IMR-90 (cell line): ENCODE measurements around the gene RHOT2. TPM values are rescaled to one million over a fixed set of nuclear protein-coding genes. Genes with fewer than 3 reads are reported as not detected.

ENCODE experiments used
- ATAC-seq: fragments of 200-7000 bp; cut with Tn5 transposase; 2 replicates; pipeline ENCODE4 v1.9.1; 2020; ENCODE audit warnings: low read depth, mild to moderate bottlenecking, moderate library complexity
- BruUV-seq: library from RNA; stranded (reverse); fragments of 400-500 nt; replicated peaks from 2 replicates; lab custom pipeline; 2021; lab: Mats Ljungman, UMichigan
- CTCF ChIA-PET: fragments of 300-600 bp; formaldehyde crosslinking; extraction: SDS; loops from one replicate; lab custom pipeline; 2021; ENCODE audit warnings: antibody characterized with exemption; lab: Yijun Ruan, JAX
- POLR2A ChIA-PET: fragments of 300-600 bp; sonication (Branson Sonifier 250); formaldehyde crosslinking; loops from one replicate; lab custom pipeline; 2022; ENCODE audit warnings: antibody characterized with exemption; ENCODE audit not compliant: unreplicated experiment; lab: Charles Lee
- DNase-seq: peaks from one replicate; pipeline ENCODE4 v3.0.0; 2013
- H2AFZ ChIP-seq: replicated peaks from 2 replicates; pipeline ENCODE3; 2013; ENCODE audit warnings: low read length, mild to moderate bottlenecking; ENCODE audit not compliant: poor library complexity
- H2AK5ac ChIP-seq: 2 replicates; pipeline ENCODE4 v1.6.1; 2013; ENCODE audit warnings: low read depth, low read length, inconsistent platforms
- H2AK9ac ChIP-seq: replicated peaks from 2 replicates; pipeline ENCODE3; 2013; ENCODE audit warnings: mild to moderate bottlenecking, low read depth, low read length, moderate library complexity; ENCODE audit not compliant: poor library complexity
- H2BK120ac ChIP-seq: 2 replicates; pipeline ENCODE4 v1.6.1; 2013; ENCODE audit warnings: low read depth, low read length, inconsistent platforms
- H2BK15ac ChIP-seq: 3 replicates; pipeline ENCODE4 v1.6.1; 2013; ENCODE audit warnings: low read depth, low read length, inconsistent platforms
- H2BK20ac ChIP-seq: 2 replicates; pipeline ENCODE4 v1.6.1; 2013; ENCODE audit warnings: low read depth, mild to moderate bottlenecking, inconsistent platforms, low read length, moderate library complexity
- H2BK5ac ChIP-seq: 2 replicates; pipeline ENCODE4 v1.6.1; 2013; ENCODE audit warnings: mild to moderate bottlenecking, low read depth, low read length, inconsistent platforms; ENCODE audit not compliant: poor library complexity, severe bottlenecking
- H3K14ac ChIP-seq: replicated peaks from 2 replicates; pipeline ENCODE4 v1.6.1; 2013; ENCODE audit warnings: low read depth, low read length, inconsistent platforms
- H3K18ac ChIP-seq: 2 replicates; pipeline ENCODE4 v1.6.1; 2013; ENCODE audit warnings: low read depth, low read length, control low read depth
- H3K23ac ChIP-seq: 2 replicates; pipeline ENCODE4 v1.6.1; 2013; ENCODE audit warnings: low read depth, low read length, inconsistent platforms
- H3K27ac ChIP-seq: 2 replicates; pipeline ENCODE4 v1.5.1; 2013; ENCODE audit warnings: mild to moderate bottlenecking, control low read depth, low read length; ENCODE audit not compliant: insufficient read depth
- H3K27me3 ChIP-seq: 2 replicates; pipeline ENCODE4 v1.6.1; 2013; ENCODE audit warnings: low read length; ENCODE audit not compliant: control insufficient read depth, insufficient read depth
- H3K36me3 ChIP-seq: 2 replicates; pipeline ENCODE4 v1.6.1; 2013; ENCODE audit warnings: low read length, mixed read lengths; ENCODE audit not compliant: control insufficient read depth, insufficient read depth
- H3K4ac ChIP-seq: 2 replicates; pipeline ENCODE4 v1.6.1; 2013; ENCODE audit warnings: low read depth, low read length, inconsistent platforms
- H3K4me1 ChIP-seq: 2 replicates; pipeline ENCODE4 v1.6.1; 2013; ENCODE audit warnings: low read length, mixed read lengths; ENCODE audit not compliant: control insufficient read depth, insufficient read depth
- H3K4me2 ChIP-seq: 2 replicates; pipeline ENCODE4 v1.6.1; 2013; ENCODE audit warnings: low read depth, mild to moderate bottlenecking, control low read depth, low read length, moderate library complexity
- H3K4me3 ChIP-seq: 2 replicates; pipeline ENCODE4 v1.5.1; 2013; ENCODE audit warnings: low read depth, mild to moderate bottlenecking, control low read depth, low read length, moderate library complexity; ENCODE audit not compliant: insufficient read depth
- H3K56ac ChIP-seq: 2 replicates; pipeline ENCODE4 v1.6.1; 2013; ENCODE audit warnings: low read length, inconsistent platforms; ENCODE audit not compliant: insufficient read depth; ENCODE audit errors: extremely low read depth
- H3K79me1 ChIP-seq, 2 experiments: 2 replicates each; pipeline ENCODE4 v1.6.1; 2013; ENCODE audit warnings: low read length in 2 of 2, inconsistent platforms in 1 of 2, low read depth in 1 of 2
- H3K9ac ChIP-seq: 2 replicates; pipeline ENCODE4 v1.6.1; 2013; ENCODE audit warnings: low read depth, low read length, control low read depth
- H3K9me1 ChIP-seq: 2 replicates; pipeline ENCODE4 v1.6.1; 2013; ENCODE audit warnings: low read length, inconsistent platforms; ENCODE audit not compliant: insufficient read depth
- H3K9me3 ChIP-seq: 2 replicates; pipeline ENCODE4 v1.6.1; 2013; ENCODE audit warnings: low read length; ENCODE audit not compliant: control insufficient read depth, insufficient read depth
- H4K20me1 ChIP-seq: 2 replicates; pipeline ENCODE4 v1.6.1; 2013; ENCODE audit warnings: low read length, inconsistent platforms; ENCODE audit not compliant: insufficient read depth
- H4K5ac ChIP-seq: 2 replicates; pipeline ENCODE4 v1.6.1; 2013; ENCODE audit warnings: mild to moderate bottlenecking, low read depth, low read length, control low read depth
- H4K8ac ChIP-seq, 2 experiments: 2 replicates each; pipeline ENCODE4 v1.6.1; 2013; ENCODE audit warnings: low read depth in 2 of 2, low read length in 2 of 2, control low read depth in 1 of 2, inconsistent platforms in 1 of 2
- H4K91ac ChIP-seq: 2 replicates; pipeline ENCODE4 v1.6.1; 2013; ENCODE audit warnings: low read depth, low read length, inconsistent platforms; ENCODE audit not compliant: insufficient read depth
- BHLHE40 ChIP-seq: fragments of 150-350 bp; IDR thresholded peaks from 2 replicates; pipeline ENCODE4 v1.6.1; 2016; ENCODE audit warnings: mild to moderate bottlenecking, low read depth, low read length
- CHD1 ChIP-seq: IDR thresholded peaks from 2 replicates; pipeline ENCODE4 v1.6.1; 2012; ENCODE audit warnings: low read depth, low read length, improper control_type of control experiment
- CTCF ChIP-seq: conservative IDR thresholded peaks from 2 replicates; pipeline ENCODE4 v1.5.1; 2012; ENCODE audit warnings: mild to moderate bottlenecking, low read depth, low read length, improper control_type of control experiment
- ELK1 ChIP-seq: fragments of 150-350 bp; IDR thresholded peaks from 2 replicates; pipeline ENCODE4 v1.6.1; 2016; ENCODE audit warnings: low read depth, mild to moderate bottlenecking, low read length, moderate library complexity, borderline replicate concordance
- FOS ChIP-seq: fragments of 150-350 bp; IDR thresholded peaks from 2 replicates; pipeline ENCODE4 v1.6.1; 2016; ENCODE audit warnings: low read depth, low read length
- POLR2A ChIP-seq: IDR thresholded peaks from 2 replicates; pipeline ENCODE4 v1.6.1; 2012; ENCODE audit warnings: mild to moderate bottlenecking, low read depth, low read length
- RAD21 ChIP-seq: IDR thresholded peaks from 2 replicates; pipeline ENCODE4 v1.6.1; 2012; ENCODE audit warnings: low read length, improper control_type of control experiment
- RCOR1 ChIP-seq: IDR thresholded peaks from 2 replicates; pipeline ENCODE4 v1.6.1; 2012; ENCODE audit warnings: mild to moderate bottlenecking, low read length, improper control_type of control experiment; ENCODE audit not compliant: insufficient replicate concordance
- SMC3 ChIP-seq: fragments of 150-350 bp; IDR thresholded peaks from 2 replicates; pipeline ENCODE4 v1.6.1; 2016; ENCODE audit warnings: low read depth, mild to moderate bottlenecking, antibody characterized with exemption, low read length, moderate library complexity
- WGBS, 2 experiments: methylation state at CpG; one replicate each; pipeline versions ENCODE4 v1.1.5 to v1.1.7; 2013; ENCODE audit warnings: missing lambda C conversion rate in 2 of 2; ENCODE audit not compliant: insufficient read length in 1 of 2; ENCODE audit errors: extremely low coverage in 2 of 2; 5-methylcytosine and 5-hydroxymethylcytosine counted together
- dilution Hi-C: fragments of 300-500 bp; cut with HindIII; formaldehyde crosslinking; loops from one replicate; pipeline ENCODE4 v1.14.3; 2018; ENCODE audit warnings: low sequenced_read_pairs; ENCODE audit not compliant: unreplicated experiment
- in situ Hi-C: fragments of 300-500 bp; cut with MboI; formaldehyde crosslinking; loops from 3 replicates; pipeline ENCODE4 v1.14.3; 2019; ENCODE audit warnings: low sequenced_read_pairs, inconsistent platforms, mixed read lengths
- intact Hi-C: fragments of 100-400 bp; cut with micrococcal nuclease; formaldehyde crosslinking; loops from 2 replicates; pipeline ENCODE4 v1.10.0; 2022
- polyA plus RNA-seq, 3 experiments: library from polyadenylated mRNA; depleted of rRNA; stranded (reverse); fragments of >200 nt; gene quantifications; 2 replicates each; pipeline ENCODE4 v1.2.3, GENCODE V29; 2012; ENCODE audit warnings: low replicate concordance in 1 of 3
- total RNA-seq: library from RNA; depleted of rRNA; stranded (reverse); fragments of >200 nt; gene quantifications from 2 replicates; pipeline ENCODE4 v1.2.3, GENCODE V29; 2012

Gene RHOT2
- total and polyA plus RNA-seq, 2 of the 4 experiments (the other 2 are of a cell fraction) = 20.3 to 181 TPM

GRCh38 chr16:666572-666971, 1.4 kb upstream of the RHOT2 start:
- Histone ChIP-seq H3K4me3 (no peak overlapping the region), H2AK5ac (no peak overlapping the region), H3K9me1 (peaks cover 6% of the 10 kb centered on the region), H3K27me3 (no peaks in the 10 kb centered on the region), H2BK20ac (no peak overlapping the region), H3K36me3 (peaks cover 23% of the 10 kb centered on the region), H2BK5ac (no peak overlapping the region), H2BK15ac (no peak overlapping the region), H3K18ac (no peak overlapping the region), H3K27ac (no peak overlapping the region), H3K4ac (no peak overlapping the region), H4K20me1 (peaks cover 13% of the 10 kb centered on the region), H3K9me3 (no peaks in the 10 kb centered on the region), H2AK9ac (peak overlapping the region; percentile 28), H3K14ac (no peak overlapping the region), H2AFZ (no peak overlapping the region), H4K91ac (no peak overlapping the region), H2BK120ac (no peak overlapping the region), H4K8ac (no peak overlapping the region), H3K23ac (no peak overlapping the region), H3K4me1 (peaks cover 6% of the 10 kb centered on the region), H3K9ac (no peak overlapping the region), H3K4me2 (no peak overlapping the region), H3K56ac (no peak overlapping the region), H3K79me1 (peaks cover 0 to 23% of the 10 kb centered on the region in 2 experiments; a peak in 1 of 4 replicates), H4K5ac (no peak overlapping the region)
- DNase-seq = no peak
- 98% methylated on average over 8 of the region's 13 CpGs; no CpG with 5 or more reads in 1 of the 2 experiments for WGBS, 2 experiments
- dilution Hi-C loops (no loop called here), in situ Hi-C loops (no loop called here), intact Hi-C loops (no loop called here)
- TF ChIP-seq CHD1 = no peak
- TF ChIP-seq FOS = no peak
- TF ChIP-seq BHLHE40 = no peak
- no peak for TF ChIP-seq RCOR1
- no peak for TF ChIP-seq SMC3
- no peak for TF ChIP-seq POLR2A
- no peak for TF ChIP-seq RAD21
- TF ChIP-seq ELK1 = no peak
- TF ChIP-seq CTCF = no peak
- CTCF ChIA-PET = no interaction called here
- POLR2A ChIA-PET = no interaction called here
- BruUV-seq = no TSS peak
- no peak for ATAC-seq
